ENCODE measurements around the gene MCEMP1.

- no peak for TF ChIP-seq CTCF (IDR thresholded peaks at IDR 0.05; ENCODE audit: poor library complexity, severe bottlenecking)
- no peak for TF ChIP-seq SMC3 (conservative IDR thresholded peaks at IDR 0.05; ENCODE audit: poor library complexity)
- TF ChIP-seq POLR2AphosphoS5 (IDR thresholded peaks at IDR 0.05) = no peak
- TF ChIP-seq MXI1 (conservative IDR thresholded peaks at IDR 0.05; ENCODE audit: poor library complexity, severe bottlenecking) = no peak
- no peak for TF ChIP-seq EZH2 (IDR thresholded peaks at IDR 0.05; ENCODE audit: borderline replicate concordance, insufficient read depth, low read length, poor library complexity, severe bottlenecking)
- no peak for TF ChIP-seq REST (IDR thresholded peaks at IDR 0.05; ENCODE audit: borderline replicate concordance)
- TF ChIP-seq EP300 (conservative IDR thresholded peaks at IDR 0.05; ENCODE audit: poor library complexity, severe bottlenecking) = no peak
These were observed 37.0 kb upstream of the MCEMP1 start for GRCh38 chr19:7639863-7640348.
